PC-9 (cell line): ENCODE measurements around the gene SOS1. TPM values are rescaled to one million over a fixed set of nuclear protein-coding genes. Genes with fewer than 3 reads are reported as not detected.

Source experiments
- BruUV-seq: library from RNA; stranded (reverse); fragments of 400-500 nt; replicated peaks from 2 replicates; lab custom pipeline; 2021; lab: Mats Ljungman, UMichigan
- CTCF ChIA-PET: fragments of 300-600 bp; sonication (Branson Sonifier 250); formaldehyde crosslinking; loops from one replicate; lab custom pipeline; 2022; ENCODE audit warnings: antibody characterized with exemption; lab: Charles Lee
- POLR2A ChIA-PET: fragments of 300-600 bp; sonication (Branson Sonifier 250); formaldehyde crosslinking; loops from one replicate; lab custom pipeline; 2022; ENCODE audit warnings: antibody characterized with exemption; ENCODE audit not compliant: unreplicated experiment; lab: Charles Lee
- DNase-seq, 2 experiments: peaks; one replicate each; pipeline versions ENCODE4 v3.0.0 to v3.0.0-alpha.2; 2015 to 2022; ENCODE audit warnings: mixed read lengths in 1 of 2
- H2AFZ ChIP-seq: fragments of 200-600 bp; sonication (generic); 2 replicates; pipeline ENCODE4 v1.8.1; 2017; ENCODE audit warnings: antibody characterized with exemption
- H3F3A ChIP-seq: fragments of 200-600 bp; sonication (generic); 2 replicates; pipeline ENCODE4 v1.8.1; 2017; ENCODE audit warnings: antibody characterized with exemption, mild to moderate bottlenecking, low read depth; ENCODE audit not compliant: insufficient read depth
- H3K27ac ChIP-seq: fragments of 200-600 bp; sonication (generic); 2 replicates; pipeline ENCODE4 v1.6.1; 2016; ENCODE audit warnings: mixed run types
- H3K27me3 ChIP-seq: fragments of 200-600 bp; sonication (generic); 2 replicates; pipeline ENCODE4 v1.6.1; 2016; ENCODE audit warnings: low read depth, mixed run types; ENCODE audit not compliant: insufficient read depth
- H3K36me3 ChIP-seq: fragments of 200-600 bp; sonication (generic); 2 replicates; pipeline ENCODE4 v1.6.1; 2016; ENCODE audit warnings: low read depth, mixed run types
- H3K4me1 ChIP-seq: fragments of 200-600 bp; sonication (generic); replicated peaks from 2 replicates; pipeline ENCODE4 v1.6.1; 2016; ENCODE audit warnings: mixed run types; ENCODE audit not compliant: insufficient read depth
- H3K4me2 ChIP-seq: fragments of 200-600 bp; sonication (generic); 2 replicates; pipeline ENCODE4 v1.6.1; 2017; ENCODE audit warnings: mixed run types
- H3K4me3 ChIP-seq: fragments of 200-600 bp; sonication (generic); 2 replicates; pipeline ENCODE4 v1.6.1; 2016; ENCODE audit warnings: mixed run types
- H3K79me2 ChIP-seq: fragments of 200-600 bp; sonication (generic); 2 replicates; pipeline ENCODE4 v1.6.1; 2017; ENCODE audit warnings: low read depth, mixed run types
- H3K9me2 ChIP-seq: fragments of 200-600 bp; sonication (generic); 2 replicates; pipeline ENCODE4 v1.8.1; 2017; ENCODE audit warnings: mild to moderate bottlenecking; ENCODE audit not compliant: insufficient read depth
- H3K9me3 ChIP-seq: fragments of 200-600 bp; sonication (generic); 2 replicates; pipeline ENCODE4 v1.8.1; 2016; ENCODE audit warnings: low read depth; ENCODE audit not compliant: insufficient read depth
- H4K20me1 ChIP-seq: fragments of 200-600 bp; sonication (generic); 2 replicates; pipeline ENCODE4 v1.8.1; 2017; ENCODE audit not compliant: insufficient read depth
- CTCF ChIP-seq: fragments of 200-600 bp; sonication (generic); conservative IDR thresholded peaks from 2 replicates; pipeline ENCODE4 v1.6.1; 2017; ENCODE audit warnings: mixed run types, antibody characterized with exemption, mild to moderate bottlenecking, moderate library complexity
- EZH2 ChIP-seq: fragments of 200-600 bp; sonication (generic); IDR thresholded peaks from 2 replicates; pipeline ENCODE4 v1.8.0; 2017; ENCODE audit warnings: antibody characterized with exemption, low read depth
- intact Hi-C: fragments of 100-400 bp; cut with micrococcal nuclease; formaldehyde crosslinking; loops from one replicate; pipeline ENCODE4 v1.10.0; 2022; ENCODE audit not compliant: unreplicated experiment
- total RNA-seq: library from RNA; stranded (reverse); gene quantifications from 2 replicates; pipeline ENCODE4 v1.2.3, GENCODE V29; 2021

SOS1 gene
- total RNA-seq, 1 experiment from 2014 or later, result 34.7 TPM

GRCh38 chr2:38977047-38977446 lies 143.8 kb downstream of the SOS1 start:
- Histone ChIP-seq H4K20me1 (no peaks in the 10 kb centered on the region), H3K79me2 (no peaks in the 10 kb centered on the region), H2AFZ (no peak overlapping the region), H3K27me3 (no peaks in the 10 kb centered on the region), H3K4me2 (no peak overlapping the region), H3K9me3 (no peaks in the 10 kb centered on the region), H3K36me3 (no peaks in the 10 kb centered on the region), H3K9me2 (no peaks in the 10 kb centered on the region), H3K4me1 (no peaks in the 10 kb centered on the region), H3K27ac (no peak overlapping the region), H3K4me3 (no peak overlapping the region), H3F3A (no peaks in the 10 kb centered on the region)
- intact Hi-C loops, result no loop called here
- no TSS peak for BruUV-seq
- ChIA-PET CTCF (no interaction called here), POLR2A (no interaction called here)
- DNase-seq, result no peak
- TF ChIP-seq EZH2 (no peak), CTCF (no peak)

- H3K27ac ChIP-seq, result no peak overlapping the region
- no peak for DNase-seq
- no peaks in the 10 kb centered on the region for H3F3A ChIP-seq
- CTCF ChIA-PET, result no interaction called here
- no peaks in the 10 kb centered on the region for H3K79me2 ChIP-seq
- H3K36me3 ChIP-seq, result no peaks in the 10 kb centered on the region
- BruUV-seq, result no TSS peak
- POLR2A ChIA-PET, result no interaction called here
- H3K9me3 ChIP-seq, result no peaks in the 10 kb centered on the region
- no peak for TF ChIP-seq EZH2
- no peak for TF ChIP-seq CTCF
- intact Hi-C loops, result no loop called here
- H4K20me1 ChIP-seq, result no peaks in the 10 kb centered on the region
- H2AFZ ChIP-seq, result no peak overlapping the region
- no peaks in the 10 kb centered on the region for H3K4me1 ChIP-seq
- no peak overlapping the region for H3K4me3 ChIP-seq
- H3K27me3 ChIP-seq, result no peaks in the 10 kb centered on the region
- H3K9me2 ChIP-seq, result no peaks in the 10 kb centered on the region
- H3K4me2 ChIP-seq, result no peak overlapping the region
Observed at GRCh38 chr2:38975042-38975441, 145.8 kb downstream of the SOS1 start.

DNA sequence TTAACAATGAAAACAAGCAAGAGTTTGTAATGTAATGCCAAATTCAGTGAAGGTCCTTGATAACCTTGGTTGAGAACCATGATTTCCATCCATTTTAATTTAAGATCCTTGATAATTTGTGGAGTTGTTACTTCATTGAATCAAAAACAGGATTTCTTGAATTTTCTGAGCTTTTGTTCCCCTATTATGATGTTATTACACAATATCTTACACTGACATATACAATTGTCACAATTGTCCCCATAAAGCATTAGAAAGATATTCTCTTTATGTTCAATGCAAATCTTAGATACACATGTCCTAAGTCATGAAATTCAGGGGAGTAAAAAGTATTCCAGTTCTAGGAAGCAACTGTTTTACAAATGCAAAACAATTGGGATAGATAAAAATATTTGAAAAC lies 147.6 kb downstream of the SOS1 start:
- no peak overlapping the region for H2AFZ ChIP-seq
- no peak overlapping the region for H3K4me3 ChIP-seq
- H3K9me3 ChIP-seq, result no peaks in the 10 kb centered on the region
- no peak overlapping the region for H3K4me2 ChIP-seq
- no TSS peak for BruUV-seq
- H3F3A ChIP-seq, result no peaks in the 10 kb centered on the region
- H3K9me2 ChIP-seq, result no peaks in the 10 kb centered on the region
- ChIA-PET POLR2A (no interaction called here), CTCF (no interaction called here)
- no peaks in the 10 kb centered on the region for H3K4me1 ChIP-seq
- no peak for TF ChIP-seq EZH2
- no peak for TF ChIP-seq CTCF
- intact Hi-C loops, result no loop called here
- no peaks in the 10 kb centered on the region for H3K27me3 ChIP-seq
- no peaks in the 10 kb centered on the region for H3K36me3 ChIP-seq
- no peaks in the 10 kb centered on the region for H3K79me2 ChIP-seq
- DNase-seq, result no peak
- no peaks in the 10 kb centered on the region for H4K20me1 ChIP-seq
- H3K27ac ChIP-seq, result no peak overlapping the region
